NCI-H82 (cell line): ENCODE results near the gene SNX25.
"Not testable (repeated sequence)": the region's sequence is repeated elsewhere in the genome, so short reads cannot be mapped to it uniquely, and the experiment has no call there.

ENCODE experiments used
- DNase-seq: peaks from one replicate; lab custom pipeline; 2025; lab: John Stamatoyannopoulos, UW

SNX25 gene

DNA sequence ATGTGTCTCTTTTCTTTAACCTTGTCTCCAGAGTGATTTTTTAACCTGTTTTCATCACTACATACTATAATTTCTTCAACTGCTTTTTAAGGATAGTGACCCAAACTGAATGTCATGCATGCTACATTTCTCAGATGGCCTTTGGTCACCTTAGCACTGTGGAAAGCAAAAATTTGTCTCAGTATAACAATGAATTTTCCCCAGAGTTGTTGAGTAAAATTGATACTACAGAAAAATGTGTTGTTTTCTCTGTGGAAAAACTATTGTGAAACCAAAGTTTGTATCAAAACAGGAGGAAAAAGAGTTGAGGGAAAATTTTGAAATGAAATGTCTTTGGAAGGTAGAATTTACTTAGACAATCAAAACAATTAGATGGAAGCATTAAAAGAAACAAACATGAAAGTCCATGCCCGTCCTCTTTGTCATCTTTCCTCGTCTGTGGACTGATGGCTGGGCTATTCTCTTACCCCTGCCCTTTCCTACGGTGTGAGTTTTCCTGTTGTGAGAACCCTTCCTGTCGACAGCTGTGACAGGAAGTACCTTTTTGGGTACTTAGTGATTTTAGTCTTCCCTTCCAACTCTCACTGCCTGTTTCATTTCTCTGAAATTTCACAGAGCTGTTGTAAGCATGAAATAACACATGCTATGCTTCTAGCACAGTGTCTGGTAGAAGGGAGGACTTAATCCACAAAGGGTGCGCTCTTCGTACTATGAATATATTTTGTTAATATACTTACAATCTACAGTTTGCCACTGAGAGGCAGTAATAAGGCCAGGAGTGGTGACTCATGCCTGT, 135.5 kb downstream of the SNX25 start:
- no peak for DNase-seq

DNA sequence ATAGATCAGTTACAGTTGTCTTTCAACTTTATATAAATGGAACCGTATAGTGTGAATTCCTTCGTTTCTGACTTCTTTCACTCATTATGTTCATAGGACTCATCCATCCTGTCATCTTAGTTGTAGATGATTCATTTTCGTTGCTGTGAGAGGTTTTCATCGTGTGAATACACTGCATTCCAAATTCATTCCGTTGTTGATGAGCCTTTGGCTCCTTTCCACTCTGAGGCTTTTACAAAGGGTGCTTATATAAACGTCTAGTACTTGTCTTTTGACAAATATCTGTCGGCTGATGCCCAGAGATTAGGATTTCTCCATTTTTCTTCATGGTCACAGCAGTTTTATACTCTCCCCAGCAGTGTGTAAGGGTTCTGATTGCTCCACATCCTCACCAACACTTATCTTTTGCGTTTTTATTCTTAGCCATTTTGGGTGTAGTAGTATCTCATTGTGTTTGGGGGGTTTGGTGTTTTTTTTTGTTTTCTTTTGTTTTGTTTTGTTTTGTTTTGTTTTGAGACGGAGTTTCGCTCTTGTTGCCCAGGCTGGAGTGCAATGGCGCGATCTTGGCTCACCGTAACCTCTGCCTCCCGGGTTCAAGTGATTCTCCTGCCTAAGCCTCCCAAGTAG, 137.7 kb downstream of the SNX25 start:
- no peak for DNase-seq

DNA sequence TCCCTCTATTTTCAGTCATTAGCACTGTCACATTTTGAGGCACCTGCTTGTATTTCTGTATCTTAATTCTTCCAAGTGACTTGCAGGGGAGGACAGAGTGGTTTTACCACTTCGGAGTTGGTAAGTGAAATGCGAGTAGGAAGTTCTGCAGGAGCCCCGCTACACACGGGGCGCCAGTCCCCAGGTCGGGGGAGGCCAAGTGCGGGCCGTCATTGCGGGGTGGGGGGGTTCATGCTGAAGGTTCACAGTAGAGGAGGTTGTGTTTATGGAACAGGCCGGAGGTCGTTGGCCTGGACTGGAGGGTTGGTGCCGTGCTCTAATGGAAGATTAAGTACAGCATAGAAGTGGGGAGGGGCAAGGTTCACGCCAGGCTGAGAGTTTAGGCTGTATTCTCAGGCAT, 142.3 kb downstream of the SNX25 start:
- DNase-seq = no peak

DNA sequence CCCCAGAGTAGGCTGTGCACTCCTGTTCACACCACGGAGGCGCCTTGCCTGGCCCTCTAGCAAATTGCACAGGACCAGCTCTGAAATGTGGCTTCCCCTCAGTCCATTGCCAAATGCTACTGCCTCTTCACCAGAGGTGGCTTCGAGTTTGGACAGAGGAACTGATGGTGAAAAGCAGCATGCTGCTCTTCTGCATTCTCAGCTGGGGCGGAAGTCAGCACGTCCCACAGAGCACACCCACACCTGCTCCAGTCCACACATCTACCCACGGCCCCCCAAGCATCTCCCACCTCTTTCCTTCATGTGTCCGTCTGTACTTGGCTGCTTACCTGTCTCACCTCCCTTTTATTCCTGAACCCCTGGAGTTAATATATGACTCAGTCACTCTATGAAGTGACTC, 142.8 kb downstream of the SNX25 start:
- DNase-seq = no peak

DNA sequence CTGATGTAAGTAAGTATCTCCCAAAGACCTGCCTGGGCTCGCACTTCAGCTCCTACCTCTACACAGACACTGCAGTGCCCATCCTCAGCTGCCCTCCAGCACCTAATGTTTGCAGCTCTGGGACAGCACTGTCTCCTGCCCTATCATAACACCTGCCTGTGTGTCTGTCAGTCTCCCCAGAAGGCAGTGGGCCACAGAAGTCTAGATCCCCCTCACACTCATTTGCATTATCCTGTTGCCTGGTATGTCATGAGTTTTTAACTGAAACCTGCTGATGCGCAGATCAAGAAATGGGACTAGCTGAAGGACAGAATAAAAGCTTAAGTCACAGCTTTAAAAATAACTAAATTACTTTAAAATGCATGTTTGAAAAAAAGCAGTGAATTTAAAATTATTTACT, 143.3 kb downstream of the SNX25 start:
- no peak for DNase-seq

DNA sequence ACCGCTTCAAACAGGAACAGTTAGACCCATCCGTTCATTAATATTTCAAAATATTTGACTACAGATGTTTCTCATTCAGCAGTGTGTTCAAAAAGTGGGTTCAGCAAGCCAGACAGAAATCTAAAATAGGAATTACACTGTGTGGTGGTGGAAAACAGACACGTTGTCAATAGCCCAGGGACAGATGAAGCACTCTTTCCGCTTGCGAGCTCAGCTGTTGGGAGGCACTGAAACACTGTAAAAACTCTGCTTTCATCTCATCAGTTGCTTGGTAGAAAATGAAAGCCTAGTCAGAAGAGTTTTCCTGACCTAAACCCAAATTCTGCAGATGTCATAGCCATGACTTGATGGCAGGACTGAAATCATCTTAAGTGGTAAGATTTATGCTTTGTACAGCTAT, 147.8 kb downstream of the SNX25 start:
- no peak for DNase-seq

DNA sequence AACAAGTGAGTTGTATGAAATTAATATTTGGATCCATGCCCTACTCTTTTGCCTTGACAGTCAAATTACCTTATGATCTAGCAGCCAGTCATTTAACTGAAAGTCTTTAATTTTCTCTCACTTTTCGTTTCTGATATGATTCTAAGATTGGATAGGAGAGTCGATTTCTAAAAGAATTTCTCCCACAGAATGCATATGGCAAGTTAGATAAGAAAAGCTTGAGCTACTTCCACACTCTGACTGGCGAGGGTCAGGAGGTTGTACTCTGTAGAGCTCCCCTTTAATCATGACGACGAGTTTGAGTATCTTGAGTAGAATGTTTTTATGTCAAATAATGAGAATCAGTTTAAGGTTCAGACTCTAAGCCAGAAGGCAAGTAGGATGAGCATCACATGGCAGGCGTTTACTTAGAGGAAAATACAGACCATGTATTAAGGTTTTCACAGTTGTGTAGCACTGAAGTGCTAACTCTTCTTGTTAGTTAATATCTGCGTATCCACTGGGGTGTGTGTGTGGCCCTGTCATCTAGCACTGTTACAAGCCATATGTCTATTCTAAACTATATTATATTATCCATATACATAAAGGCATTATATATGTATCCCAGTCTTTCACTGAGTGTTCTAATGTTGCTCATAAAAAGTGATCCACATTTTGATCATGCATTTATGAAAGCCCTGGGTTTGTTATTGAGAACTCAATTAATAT, 148.5 kb downstream of the SNX25 start:
- no peak for DNase-seq

DNA sequence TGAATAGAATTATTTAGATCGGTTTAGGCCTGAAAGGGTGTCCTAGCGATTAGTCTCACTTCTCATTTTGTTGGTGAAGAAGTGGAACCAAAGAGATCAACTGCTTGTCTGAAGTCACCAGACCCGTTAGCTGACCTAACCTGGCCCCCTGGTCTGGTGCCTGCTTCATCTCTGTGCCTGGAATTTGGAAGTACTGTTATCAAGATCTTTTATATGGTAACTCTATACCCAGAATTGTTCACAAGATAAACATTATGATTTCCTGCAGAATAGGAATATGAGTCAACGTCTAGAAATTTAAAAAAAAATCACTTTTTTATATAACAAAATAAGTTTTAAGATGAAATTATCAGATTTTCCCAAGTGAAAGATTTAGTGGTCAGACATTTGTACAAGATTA, 149.1 kb downstream of the SNX25 start:
- DNase-seq = no peak

DNA sequence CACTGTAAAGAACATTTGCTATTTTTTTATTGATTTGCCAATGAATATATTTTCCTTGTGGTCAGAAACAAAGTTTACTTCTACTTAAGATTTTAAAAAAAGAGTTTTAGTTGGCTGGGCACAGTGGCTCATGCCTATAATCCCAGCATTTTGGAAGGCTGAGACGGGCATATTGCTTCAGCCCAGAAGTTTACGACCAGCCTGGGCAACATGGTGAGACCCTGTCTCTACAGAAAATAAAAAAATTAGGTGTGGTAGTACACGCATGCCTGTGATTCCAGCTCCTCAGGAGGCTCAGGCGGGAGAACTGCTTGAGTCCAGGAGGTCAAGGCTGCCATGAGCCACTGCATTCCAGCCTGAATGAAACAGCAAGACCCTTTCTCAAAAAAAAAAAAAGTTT, 149.6 kb downstream of the SNX25 start:
- no peak for DNase-seq

DNA sequence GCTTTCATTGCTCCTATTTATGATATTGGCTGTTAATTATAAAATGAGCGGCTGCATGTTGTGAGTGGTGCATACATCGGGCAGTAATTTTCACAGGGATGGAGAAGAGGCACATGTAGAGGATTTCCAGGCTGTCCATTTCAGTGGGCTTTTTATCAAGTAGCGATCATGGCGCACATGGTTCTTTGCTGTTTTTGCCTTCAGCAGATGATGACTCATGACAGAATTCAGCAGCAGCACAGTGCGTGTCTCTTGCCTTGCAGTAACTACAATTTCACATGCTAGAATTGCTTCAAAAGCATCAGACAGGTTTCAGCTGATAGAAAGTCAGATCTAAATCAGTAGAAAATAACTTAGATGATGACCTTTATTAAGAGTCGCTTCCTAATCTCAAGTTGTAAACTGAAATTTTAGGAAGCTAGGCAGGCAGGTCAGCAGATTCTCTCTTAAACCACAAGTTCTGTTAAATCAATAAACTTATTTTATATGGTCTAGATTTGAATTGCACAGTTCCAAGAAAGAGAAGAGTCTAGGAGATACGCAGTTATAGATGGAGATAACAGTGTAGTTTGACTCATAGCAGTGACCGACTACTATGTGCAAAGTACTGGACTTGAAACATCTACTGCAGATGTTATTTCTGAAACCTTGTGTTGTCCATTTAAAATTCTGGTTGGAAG, 150.5 kb downstream of the SNX25 start:
- DNase-seq = no peak

DNA sequence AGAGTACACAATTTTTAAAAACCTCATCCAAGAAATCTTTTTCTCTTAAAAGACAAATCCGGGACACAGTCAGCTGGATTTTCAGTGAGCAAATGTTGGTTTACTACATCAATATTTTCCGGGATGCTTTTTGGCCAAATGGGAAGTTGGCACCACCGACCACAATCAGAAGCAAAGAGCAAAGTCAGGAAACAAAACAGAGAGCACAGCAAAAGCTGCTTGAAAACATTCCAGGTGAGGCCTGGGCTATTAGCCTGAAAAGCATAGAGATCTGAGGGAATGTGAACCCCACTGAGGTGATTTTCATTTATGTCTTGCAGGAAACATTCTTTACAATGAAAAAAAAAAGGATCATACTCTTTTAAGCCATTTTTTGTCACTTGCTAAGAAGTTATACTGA, 152.5 kb downstream of the SNX25 start:
- DNase-seq = no peak

DNA sequence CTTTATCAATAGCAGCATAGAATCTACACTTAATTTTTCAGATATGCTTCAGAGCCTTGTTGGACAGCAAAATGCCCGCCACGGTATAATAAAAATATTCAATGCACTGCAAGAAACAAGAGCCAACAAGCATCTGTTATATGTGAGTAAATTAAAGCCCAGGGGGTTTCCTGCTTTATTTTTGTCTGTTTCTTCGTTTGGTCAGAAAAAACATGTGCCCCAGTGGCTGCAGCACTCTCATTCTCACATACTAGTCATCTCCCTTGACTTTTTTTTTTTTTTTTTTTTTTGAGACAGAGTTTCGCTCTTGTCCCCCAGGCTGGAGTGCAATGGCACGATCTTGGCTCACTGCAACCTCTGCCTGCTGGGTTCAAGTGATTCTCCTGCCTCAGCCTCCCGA, 153.2 kb downstream of the SNX25 start:
- not testable (repeated sequence) for DNase-seq

DNA sequence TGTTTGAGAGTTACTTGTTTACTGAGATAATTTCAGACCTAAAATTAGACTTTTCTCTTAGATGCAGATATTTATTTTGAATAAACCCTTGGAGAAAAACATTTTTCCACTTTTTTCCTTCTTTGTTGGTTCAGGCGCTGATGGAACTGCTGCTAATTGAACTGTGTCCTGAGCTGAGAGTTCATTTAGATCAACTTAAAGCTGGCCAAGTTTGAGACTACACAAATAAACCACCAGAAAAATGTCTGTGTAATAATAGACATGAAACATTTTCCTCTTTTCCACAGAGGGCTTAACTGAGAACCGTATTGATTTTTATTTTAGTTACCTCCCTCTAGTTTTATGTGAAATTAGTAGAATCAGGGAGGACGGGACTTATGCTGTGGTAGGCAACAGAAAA, 153.9 kb downstream of the SNX25 start:
- DNase-seq = no peak

DNA sequence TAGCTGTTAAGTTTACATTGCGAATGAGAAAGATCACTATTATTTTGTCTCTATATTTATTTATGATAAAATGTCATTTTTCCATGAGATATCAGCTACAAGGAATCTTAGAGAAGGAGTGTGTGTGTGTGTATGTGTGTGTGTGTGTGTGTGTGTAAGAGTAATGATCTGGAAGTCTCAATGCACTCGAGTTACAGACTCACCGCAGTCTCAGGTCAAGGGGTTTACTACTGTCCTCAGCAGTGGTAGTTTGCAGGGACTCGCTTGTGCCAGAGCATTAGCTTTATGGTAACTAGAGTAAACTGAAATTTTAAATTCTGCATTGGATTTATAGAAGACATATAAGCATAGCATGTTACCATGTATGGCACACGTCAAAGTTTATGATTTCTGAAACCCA, 155.5 kb downstream of the SNX25 start:
- no peak for DNase-seq

DNA sequence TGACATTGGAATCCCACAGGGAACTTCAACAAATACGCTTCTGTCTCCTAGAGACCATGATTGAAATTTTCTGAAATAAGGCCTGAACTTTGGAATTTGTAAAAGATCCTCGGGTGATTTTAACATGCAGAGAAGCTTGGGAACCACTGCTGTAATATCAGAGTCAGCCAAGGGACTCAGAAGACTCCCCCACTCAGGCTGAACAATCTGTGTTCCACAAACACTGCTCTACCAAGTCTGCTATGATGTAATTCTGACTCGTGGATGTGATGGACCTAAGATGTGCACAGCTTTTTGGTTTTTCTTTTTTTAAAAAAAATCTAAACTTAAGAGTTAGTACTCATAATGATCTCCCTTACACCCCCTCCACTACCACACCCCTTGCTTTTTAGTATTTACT, 160.3 kb downstream of the SNX25 start:
- DNase-seq = no peak

DNA sequence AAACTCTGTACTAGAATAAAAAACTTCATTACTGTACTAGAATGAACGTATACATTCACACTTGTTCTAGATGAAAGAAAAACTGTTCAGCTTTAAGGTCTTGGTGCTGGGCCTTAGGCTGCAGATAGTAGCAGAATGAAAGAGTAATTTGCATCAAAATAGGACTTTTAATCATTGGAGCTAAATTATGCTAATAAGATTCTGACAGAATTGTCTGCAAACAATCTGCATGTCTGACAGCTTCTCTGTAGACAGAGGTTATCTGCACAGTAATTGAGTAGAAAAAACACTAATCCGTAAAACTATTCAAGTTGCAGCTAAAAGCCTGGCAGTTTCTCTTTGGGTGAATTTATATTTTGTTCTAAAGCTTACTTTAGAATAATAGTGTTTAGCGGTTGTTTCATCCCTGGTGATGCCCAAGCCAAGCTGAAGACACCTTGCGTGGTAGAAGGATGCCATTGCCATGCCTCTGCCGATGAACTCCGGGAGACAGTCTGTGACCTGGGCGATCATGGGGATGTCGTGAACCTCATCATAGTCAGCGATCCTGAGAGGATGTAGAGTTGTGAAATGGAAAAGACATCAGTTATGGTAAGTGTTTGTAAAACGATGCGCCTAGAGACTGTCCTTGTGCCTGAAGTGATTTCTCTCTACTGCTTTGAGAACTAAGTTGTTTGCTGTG, 161.0 kb downstream of the SNX25 start:
- DNase-seq = no peak

DNA sequence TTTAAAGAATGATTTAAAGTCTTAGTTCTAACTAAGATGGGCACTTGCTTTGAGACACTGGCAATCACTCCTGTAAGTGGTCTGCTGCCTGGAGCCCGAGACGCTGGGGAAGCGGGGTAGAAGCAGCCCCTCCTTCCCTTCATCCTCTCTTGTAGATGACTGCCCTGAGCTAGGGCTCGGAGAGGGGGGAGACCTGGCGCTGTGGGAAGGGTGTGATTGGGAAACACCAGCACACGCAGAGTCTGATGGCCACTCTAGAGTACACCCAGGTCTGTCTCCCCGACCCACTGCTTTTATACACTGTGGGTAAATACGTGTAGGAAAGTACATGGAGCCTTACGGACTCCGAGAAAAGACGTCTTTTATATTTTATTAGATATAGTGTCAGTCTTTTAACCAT, 162.3 kb downstream of the SNX25 start:
- no peak for DNase-seq

DNA sequence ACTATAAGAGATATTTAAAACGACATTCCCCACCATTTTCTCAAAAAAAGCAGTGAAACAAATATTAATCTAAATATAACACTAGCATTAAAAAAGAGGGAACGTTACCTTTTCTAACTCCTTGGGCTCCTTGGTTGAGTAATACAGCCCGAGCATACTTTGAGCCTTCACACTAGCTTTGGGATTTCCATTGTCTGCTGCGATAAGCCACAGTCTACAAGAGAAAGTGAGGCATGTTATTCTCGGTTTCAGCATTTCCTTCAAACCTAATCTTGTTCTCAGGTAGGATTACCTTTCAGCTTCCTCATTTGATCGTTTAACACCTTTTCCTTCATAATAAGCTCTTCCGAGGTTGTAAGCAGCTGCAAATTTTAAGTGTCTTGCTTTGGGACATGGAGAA, 164.6 kb downstream of the SNX25 start:
- no peak for DNase-seq

DNA sequence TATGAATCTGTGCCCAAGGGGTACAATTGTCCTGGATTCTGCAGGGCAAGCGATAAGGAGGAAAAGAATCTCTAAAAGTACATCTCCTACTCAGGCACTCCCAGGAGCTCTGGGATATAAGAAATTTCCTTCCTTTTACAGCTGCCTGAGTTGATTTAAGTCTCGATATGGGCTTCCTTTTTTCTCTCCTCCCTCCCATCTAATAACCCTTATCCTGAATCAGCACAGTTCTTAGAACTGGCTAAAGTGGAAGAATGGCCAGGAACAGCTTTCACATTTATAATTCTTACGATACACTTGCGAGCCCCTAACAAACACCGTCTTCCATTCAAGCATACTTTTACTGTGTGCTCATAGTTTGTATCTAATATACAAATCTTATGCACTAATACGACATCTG, 165.2 kb downstream of the SNX25 start:
- no peak for DNase-seq

DNA sequence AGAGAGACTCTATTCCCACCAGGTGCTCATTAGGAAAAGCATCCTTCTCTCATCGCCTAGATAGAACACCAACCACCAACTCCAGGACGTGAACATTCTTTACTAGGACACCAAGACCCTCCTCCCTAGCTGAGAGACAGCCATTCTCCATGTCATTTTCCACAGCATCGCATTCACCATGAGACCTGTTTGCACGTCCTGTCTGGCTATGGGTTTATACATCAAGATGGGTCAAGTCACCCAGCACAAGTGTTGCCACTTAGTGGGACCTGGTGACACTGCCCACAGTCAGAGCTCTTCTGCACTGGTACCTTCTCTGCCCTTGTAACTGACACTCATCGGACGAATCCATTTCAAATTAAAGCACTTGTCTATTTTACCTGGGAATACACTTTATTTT, 168.9 kb downstream of the SNX25 start:
- no peak for DNase-seq

DNA sequence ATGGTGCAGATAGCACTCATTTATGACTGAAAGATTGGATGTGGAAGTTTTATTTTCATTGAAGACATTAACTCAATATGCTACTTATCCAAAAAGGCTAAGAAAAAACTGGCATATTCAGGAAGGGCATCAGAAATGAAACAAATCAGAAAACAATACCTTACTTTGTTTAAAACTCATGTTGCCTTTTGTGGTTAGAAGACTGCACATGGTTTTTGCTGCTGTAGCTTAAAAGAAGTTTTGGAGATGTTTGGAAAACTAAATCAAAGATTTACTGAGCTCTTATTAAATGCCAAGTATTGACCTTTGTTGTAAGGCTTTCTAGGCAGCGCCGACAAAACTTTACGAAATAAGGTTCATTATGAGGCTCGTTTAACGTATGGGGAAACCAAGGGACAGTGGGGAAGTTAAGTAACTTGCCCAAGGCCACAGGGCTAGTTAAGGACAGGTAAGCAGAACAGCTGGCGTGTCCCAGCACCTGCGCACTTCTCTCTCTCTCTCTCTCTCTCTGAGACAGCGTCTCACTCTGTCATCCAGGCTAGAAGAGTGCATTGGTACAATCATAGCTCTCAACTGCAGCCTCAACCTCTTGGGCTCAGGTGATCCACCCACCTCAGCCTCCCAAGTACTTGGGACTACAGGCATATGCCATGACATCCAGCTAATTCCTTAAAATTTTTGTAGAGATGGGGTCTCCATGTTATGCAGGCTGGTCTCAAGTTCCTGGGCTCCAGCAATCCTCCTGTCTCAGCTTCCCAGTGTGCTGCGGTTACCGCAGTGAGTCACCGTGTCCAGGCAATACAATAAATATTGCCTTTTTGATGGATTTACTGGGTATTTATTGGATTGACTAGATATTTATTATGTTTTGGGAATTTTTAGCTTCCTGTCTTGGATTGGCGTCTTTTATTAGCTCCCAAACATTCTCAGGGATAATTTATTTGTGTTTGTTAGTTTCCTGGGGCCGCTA, 170.2 kb downstream of the SNX25 start:
- no peak for DNase-seq
